ENCODE measurements around the gene PSEN2. TPM values are rescaled to one million over a fixed set of nuclear protein-coding genes. Genes with fewer than 3 reads are reported as not detected.

Gene PSEN2
- total RNA-seq, 4 donors from 2014 or later = 14.9 to 28.5 (median 20.2) TPM

GRCh38 chr1:226825037-226825745 lies 45.2 kb upstream of the PSEN2 start:
- TF ChIP-seq POLR2AphosphoS5 (IDR thresholded peaks at IDR 0.05) = no peak
- TF ChIP-seq CTCF (IDR thresholded peaks at IDR 0.05) = no peak
- no peak for TF ChIP-seq EP300 (IDR thresholded peaks at IDR 0.05)
- no peak for TF ChIP-seq POLR2A (IDR thresholded peaks at IDR 0.05)
- H3K4me1 ChIP-seq = peaks cover 34% of the 10 kb centered on the region
- H3K9me3 ChIP-seq = no peaks in the 10 kb centered on the region
- DNase-seq (ENCODE audit: low spot score in 2 of 2) = no peak
- H3K4me3 ChIP-seq = no peak overlapping the region
- H3K36me3 ChIP-seq = no peaks in the 10 kb centered on the region
- WGBS = 79% methylated on average over 9 of the region's 9 CpGs
- H3K27me3 ChIP-seq = no peaks in the 10 kb centered on the region
- H3K27ac ChIP-seq = no peak overlapping the region

- H3K4me3 ChIP-seq = no peak overlapping the region
- H3K27ac ChIP-seq = no peak overlapping the region
- H3K9me3 ChIP-seq = no peaks in the 10 kb centered on the region
- peaks cover 29% of the 10 kb centered on the region for H3K4me1 ChIP-seq
- no peak for DNase-seq (ENCODE audit: low spot score in 2 of 2)
- no peaks in the 10 kb centered on the region for H3K27me3 ChIP-seq
- TF ChIP-seq EP300 (IDR thresholded peaks at IDR 0.05) (no peak), CTCF (IDR thresholded peaks at IDR 0.05) (no peak)
- WGBS = 92% methylated on average over 3 of the region's 3 CpGs
- no peaks in the 10 kb centered on the region for H3K36me3 ChIP-seq
Observed at GRCh38 chr1:226825746-226826100, 44.7 kb upstream of the PSEN2 start.

GRCh38 chr1:226826479-226827261 lies 43.7 kb upstream of the PSEN2 start:
- 81% methylated on average over 19 of the region's 19 CpGs for WGBS
- Histone ChIP-seq H3K4me1 (peaks cover 22% of the 10 kb centered on the region), H3K36me3 (no peaks in the 10 kb centered on the region), H3K27ac (peak overlapping the region; percentile 90), H3K27me3 (no peaks in the 10 kb centered on the region), H3K9me3 (no peaks in the 10 kb centered on the region), H3K4me3 (no peak overlapping the region)
- no peak for DNase-seq (ENCODE audit: low spot score in 2 of 2)
- no peak for TF ChIP-seq POLR2A (IDR thresholded peaks at IDR 0.05)
- no peak for TF ChIP-seq CTCF (IDR thresholded peaks at IDR 0.05)
- no peak for TF ChIP-seq EP300 (IDR thresholded peaks at IDR 0.05)
- TF ChIP-seq POLR2AphosphoS5 (IDR thresholded peaks at IDR 0.05) = no peak

GRCh38 chr1:226827458-226827857 lies 43.0 kb upstream of the PSEN2 start:
- H3K4me1 ChIP-seq = peaks cover 16% of the 10 kb centered on the region
- peak overlapping the region; percentile 35 for H3K4me3 ChIP-seq
- H3K27ac ChIP-seq = peak overlapping the region; percentile 90
- 16% methylated on average over 11 of the region's 11 CpGs for WGBS
- no peaks in the 10 kb centered on the region for H3K9me3 ChIP-seq
- H3K36me3 ChIP-seq = no peaks in the 10 kb centered on the region
- DNase-seq (ENCODE audit: low spot score in 2 of 2) = peak; percentile 87 to 89
- no peaks in the 10 kb centered on the region for H3K27me3 ChIP-seq
- TF ChIP-seq CTCF (IDR thresholded peaks at IDR 0.05) (no peak), EP300 (IDR thresholded peaks at IDR 0.05) (no peak), POLR2A (IDR thresholded peaks at IDR 0.05) (no peak), POLR2AphosphoS5 (IDR thresholded peaks at IDR 0.05) (no peak)

- no peaks in the 10 kb centered on the region for H3K9me3 ChIP-seq
- TF ChIP-seq POLR2A (IDR thresholded peaks at IDR 0.05) = no peak
- peak in 1 of 3 donors; percentile 57 for TF ChIP-seq POLR2AphosphoS5 (IDR thresholded peaks at IDR 0.05)
- peak; percentile 87 to 91 for TF ChIP-seq CTCF (IDR thresholded peaks at IDR 0.05)
- no peak for TF ChIP-seq EP300 (IDR thresholded peaks at IDR 0.05)
- DNase-seq (ENCODE audit: low spot score in 2 of 2) = peak; percentile 97 to 98
- no peaks in the 10 kb centered on the region for H3K27me3 ChIP-seq
- peaks cover 16% of the 10 kb centered on the region for H3K4me1 ChIP-seq
- H3K36me3 ChIP-seq = no peaks in the 10 kb centered on the region
- peak overlapping the region; percentile 90 for H3K27ac ChIP-seq
- peak overlapping the region; percentile 35 for H3K4me3 ChIP-seq
- 4% methylated on average over 13 of the region's 19 CpGs for WGBS
Observed at GRCh38 chr1:226827968-226828513, 42.4 kb upstream of the PSEN2 start.

All from suprapubic skin (tissue), 4 donors.